ENCODE data around the gene MAP3K12. TPM values are rescaled to one million over a fixed set of nuclear protein-coding genes. Genes with fewer than 3 reads are reported as not detected.

The MAP3K12 gene
- total and polyA plus RNA-seq, 2 of the 13 experiments (the other 11 are each of a cell fraction or from before 2014, with no cell fraction given), result 0.20 to 1.1 TPM

DNA sequence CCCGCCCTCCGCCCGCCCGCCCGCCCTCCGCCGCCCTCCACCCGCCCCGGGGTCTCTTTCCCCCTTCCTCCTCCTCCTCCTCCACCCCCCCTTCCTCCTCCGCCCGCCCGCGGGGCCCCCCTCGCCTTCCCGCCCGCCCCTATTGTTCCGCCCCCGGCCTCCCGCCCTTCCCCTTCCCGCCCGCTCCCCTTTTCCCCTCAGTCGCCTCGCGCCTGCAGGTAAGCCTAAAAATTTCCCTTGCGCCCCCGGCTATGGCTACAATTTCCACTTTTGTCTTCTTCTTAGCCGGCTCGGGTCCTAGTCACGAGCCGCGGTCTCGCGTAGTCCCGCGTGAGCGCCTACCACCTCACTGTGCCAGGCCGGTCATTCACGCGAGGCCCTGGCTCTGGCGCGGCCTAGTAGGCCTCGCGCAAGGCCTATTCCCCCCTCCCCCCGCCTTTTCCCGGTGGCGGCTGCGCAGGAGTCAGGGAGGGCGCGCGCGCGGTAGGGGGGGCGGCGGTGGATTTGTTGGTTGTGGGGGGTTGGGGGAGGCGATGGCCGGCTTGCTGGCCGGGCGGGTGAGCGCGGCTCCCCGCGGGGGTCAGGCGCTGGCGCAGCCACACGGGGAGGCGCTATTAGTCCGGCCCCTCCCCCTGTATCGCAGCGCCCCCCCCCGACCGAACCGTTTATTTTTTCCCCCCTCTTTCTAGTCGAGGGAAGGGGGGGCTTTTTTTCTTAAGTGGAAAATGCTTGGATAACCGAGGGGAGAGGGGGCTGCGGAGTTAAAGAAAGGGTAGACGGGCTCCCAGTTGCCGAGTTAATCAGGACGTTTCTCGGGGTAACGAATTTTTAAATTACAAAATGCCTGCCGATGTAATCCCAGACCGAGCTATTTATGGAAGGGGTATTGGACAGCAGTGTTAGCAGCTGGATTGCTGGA is 46.8 kb downstream of the MAP3K12 start (continued):
- TF ChIP-seq PCBP1 (IDR thresholded peaks at IDR 0.05; ENCODE audit: borderline replicate concordance, low read depth, low read length) (no peak), SMC3 (IDR thresholded peaks at IDR 0.05; ENCODE audit: low read length) (no peak), ZNF891 (CRISPR knock-in tag; IDR thresholded peaks at IDR 0.05) (peak; percentile 66; the same call in 1 of the 2 replicates), RAD21 (CRISPR knock-in tag; IDR thresholded peaks at IDR 0.05) (0 out of 2 replicates have a peak, but pooled peaks have one; percentile 16), DR1 (CRISPR knock-in tag; IDR thresholded peaks at IDR 0.05) (peak; percentile 9), FOSL1 (CRISPR knock-in tag; IDR thresholded peaks at IDR 0.05; ENCODE audit: borderline replicate concordance) (no peak; the same call in 1 of the 2 replicates), TOE1 (CRISPR knock-in tag; IDR thresholded peaks at IDR 0.05) (no peak), SP1 (IDR thresholded peaks at IDR 0.05) (no peak), SP1 (CRISPR knock-in tag; IDR thresholded peaks at IDR 0.05) (peak; percentile 67; the same call in 1 of the 2 replicates), THYN1 (CRISPR knock-in tag; IDR thresholded peaks at IDR 0.05; ENCODE audit: borderline replicate concordance, low read depth) (no peak), SALL1 (CRISPR knock-in tag; IDR thresholded peaks at IDR 0.05) (peak; percentile 62), PAF1 (CRISPR knock-in tag; IDR thresholded peaks at IDR 0.05) (0 out of 2 replicates have a peak, but pooled peaks have one; percentile 63), RFXANK (CRISPR knock-in tag; IDR thresholded peaks at IDR 0.05) (no peak), ZNF883 (CRISPR knock-in tag; IDR thresholded peaks at IDR 0.05; ENCODE audit: not compliant biosample characterization) (no peak), KLF12 (CRISPR knock-in tag; IDR thresholded peaks at IDR 0.05; ENCODE audit: borderline replicate concordance) (0 out of 2 replicates have a peak, but pooled peaks have one; percentile 18), ZBTB20 (CRISPR knock-in tag; IDR thresholded peaks at IDR 0.05; ENCODE audit: borderline replicate concordance, low read depth) (peak; percentile 44; the same call in 1 of the 2 replicates), U2AF2 (IDR thresholded peaks at IDR 0.05; ENCODE audit: low read depth, low read length) (no peak)
- TF ChIP-seq, protein P1, sequence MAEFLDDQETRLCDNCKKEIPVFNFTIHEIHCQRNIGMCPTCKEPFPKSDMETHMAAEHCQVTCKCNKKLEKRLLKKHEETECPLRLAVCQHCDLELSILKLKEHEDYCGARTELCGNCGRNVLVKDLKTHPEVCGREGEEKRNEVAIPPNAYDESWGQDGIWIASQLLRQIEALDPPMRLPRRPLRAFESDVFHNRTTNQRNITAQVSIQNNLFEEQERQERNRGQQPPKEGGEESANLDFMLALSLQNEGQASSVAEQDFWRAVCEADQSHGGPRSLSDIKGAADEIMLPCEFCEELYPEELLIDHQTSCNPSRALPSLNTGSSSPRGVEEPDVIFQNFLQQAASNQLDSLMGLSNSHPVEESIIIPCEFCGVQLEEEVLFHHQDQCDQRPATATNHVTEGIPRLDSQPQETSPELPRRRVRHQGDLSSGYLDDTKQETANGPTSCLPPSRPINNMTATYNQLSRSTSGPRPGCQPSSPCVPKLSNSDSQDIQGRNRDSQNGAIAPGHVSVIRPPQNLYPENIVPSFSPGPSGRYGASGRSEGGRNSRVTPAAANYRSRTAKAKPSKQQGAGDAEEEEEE (CRISPR knock-in tag; IDR thresholded peaks at IDR 0.05; ENCODE audit: borderline replicate concordance), result no peak
- TF ChIP-seq, protein P2, sequence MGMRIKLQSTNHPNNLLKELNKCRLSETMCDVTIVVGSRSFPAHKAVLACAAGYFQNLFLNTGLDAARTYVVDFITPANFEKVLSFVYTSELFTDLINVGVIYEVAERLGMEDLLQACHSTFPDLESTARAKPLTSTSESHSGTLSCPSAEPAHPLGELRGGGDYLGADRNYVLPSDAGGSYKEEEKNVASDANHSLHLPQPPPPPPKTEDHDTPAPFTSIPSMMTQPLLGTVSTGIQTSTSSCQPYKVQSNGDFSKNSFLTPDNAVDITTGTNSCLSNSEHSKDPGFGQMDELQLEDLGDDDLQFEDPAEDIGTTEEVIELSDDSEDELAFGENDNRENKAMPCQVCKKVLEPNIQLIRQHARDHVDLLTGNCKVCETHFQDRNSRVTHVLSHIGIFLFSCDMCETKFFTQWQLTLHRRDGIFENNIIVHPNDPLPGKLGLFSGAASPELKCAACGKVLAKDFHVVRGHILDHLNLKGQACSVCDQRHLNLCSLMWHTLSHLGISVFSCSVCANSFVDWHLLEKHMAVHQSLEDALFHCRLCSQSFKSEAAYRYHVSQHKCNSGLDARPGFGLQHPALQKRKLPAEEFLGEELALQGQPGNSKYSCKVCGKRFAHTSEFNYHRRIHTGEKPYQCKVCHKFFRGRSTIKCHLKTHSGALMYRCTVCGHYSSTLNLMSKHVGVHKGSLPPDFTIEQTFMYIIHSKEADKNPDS (CRISPR knock-in tag; IDR thresholded peaks at IDR 0.05), result no peak
- TF ChIP-seq, protein P3, sequence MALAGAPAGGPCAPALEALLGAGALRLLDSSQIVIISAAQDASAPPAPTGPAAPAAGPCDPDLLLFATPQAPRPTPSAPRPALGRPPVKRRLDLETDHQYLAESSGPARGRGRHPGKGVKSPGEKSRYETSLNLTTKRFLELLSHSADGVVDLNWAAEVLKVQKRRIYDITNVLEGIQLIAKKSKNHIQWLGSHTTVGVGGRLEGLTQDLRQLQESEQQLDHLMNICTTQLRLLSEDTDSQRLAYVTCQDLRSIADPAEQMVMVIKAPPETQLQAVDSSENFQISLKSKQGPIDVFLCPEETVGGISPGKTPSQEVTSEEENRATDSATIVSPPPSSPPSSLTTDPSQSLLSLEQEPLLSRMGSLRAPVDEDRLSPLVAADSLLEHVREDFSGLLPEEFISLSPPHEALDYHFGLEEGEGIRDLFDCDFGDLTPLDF (CRISPR knock-in tag; IDR thresholded peaks at IDR 0.05), result peak; percentile 29; the same call in 1 of the 2 replicates
- TF ChIP-seq, protein P4, sequence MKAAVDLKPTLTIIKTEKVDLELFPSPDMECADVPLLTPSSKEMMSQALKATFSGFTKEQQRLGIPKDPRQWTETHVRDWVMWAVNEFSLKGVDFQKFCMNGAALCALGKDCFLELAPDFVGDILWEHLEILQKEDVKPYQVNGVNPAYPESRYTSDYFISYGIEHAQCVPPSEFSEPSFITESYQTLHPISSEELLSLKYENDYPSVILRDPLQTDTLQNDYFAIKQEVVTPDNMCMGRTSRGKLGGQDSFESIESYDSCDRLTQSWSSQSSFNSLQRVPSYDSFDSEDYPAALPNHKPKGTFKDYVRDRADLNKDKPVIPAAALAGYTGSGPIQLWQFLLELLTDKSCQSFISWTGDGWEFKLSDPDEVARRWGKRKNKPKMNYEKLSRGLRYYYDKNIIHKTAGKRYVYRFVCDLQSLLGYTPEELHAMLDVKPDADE (CRISPR knock-in tag; IDR thresholded peaks at IDR 0.05), result peak; percentile 87; the same call in 1 of the 2 replicates
- TF ChIP-seq, protein P5, sequence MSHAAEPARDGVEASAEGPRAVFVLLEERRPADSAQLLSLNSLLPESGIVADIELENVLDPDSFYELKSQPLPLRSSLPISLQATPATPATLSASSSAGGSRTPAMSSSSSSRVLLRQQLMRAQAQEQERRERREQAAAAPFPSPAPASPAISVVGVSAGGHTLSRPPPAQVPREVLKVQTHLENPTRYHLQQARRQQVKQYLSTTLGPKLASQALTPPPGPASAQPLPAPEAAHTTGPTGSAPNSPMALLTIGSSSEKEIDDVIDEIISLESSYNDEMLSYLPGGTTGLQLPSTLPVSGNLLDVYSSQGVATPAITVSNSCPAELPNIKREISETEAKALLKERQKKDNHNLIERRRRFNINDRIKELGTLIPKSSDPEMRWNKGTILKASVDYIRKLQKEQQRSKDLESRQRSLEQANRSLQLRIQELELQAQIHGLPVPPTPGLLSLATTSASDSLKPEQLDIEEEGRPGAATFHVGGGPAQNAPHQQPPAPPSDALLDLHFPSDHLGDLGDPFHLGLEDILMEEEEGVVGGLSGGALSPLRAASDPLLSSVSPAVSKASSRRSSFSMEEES (CRISPR knock-in tag; IDR thresholded peaks at IDR 0.05), result no peak

All from HepG2 (cell line).